OCI-LY3 (cell line): ENCODE results near the gene NDST1.

Experiments used
- H2AFZ ChIP-seq: fragments of 200-600, 300-600 bp; shearing (Covaris generic); 2 replicates; pipeline ENCODE4 v1.6.0; 2014; ENCODE audit warnings: antibody characterized with exemption, low read depth, low read length
- H3K27ac ChIP-seq: fragments of 200-600, 300-600 bp; sonication (generic); 2 replicates; pipeline ENCODE4 v1.5.1; 2014; ENCODE audit warnings: mild to moderate bottlenecking, low read length, moderate library complexity, mixed read lengths
- H3K27me3 ChIP-seq: fragments of 200-600, 300-600 bp; sonication (generic); 2 replicates; pipeline ENCODE4 v1.6.1; 2014; ENCODE audit warnings: low read depth, low read length, mixed read lengths
- H3K36me3 ChIP-seq: fragments of 200-600, 300-600 bp; sonication (generic); replicated peaks from 2 replicates; pipeline ENCODE3; 2014; ENCODE audit warnings: low read depth, low read length, mixed read lengths
- H3K4me1 ChIP-seq: fragments of 300-600, 200-600 bp; sonication (generic); 2 replicates; pipeline ENCODE4 v1.6.1; 2014; ENCODE audit warnings: low read length, mixed read lengths
- H3K4me2 ChIP-seq: fragments of 200-600, 300-600 bp; sonication (generic); 2 replicates; pipeline ENCODE4 v1.6.1; 2014; ENCODE audit warnings: low read length, mixed read lengths
- H3K4me3 ChIP-seq: fragments of 300-600, 200-600 bp; sonication (generic); 2 replicates; pipeline ENCODE4 v1.5.1; 2014; ENCODE audit warnings: antibody characterized with exemption, mild to moderate bottlenecking, low read length, moderate library complexity
- H3K79me2 ChIP-seq: fragments of 300-600, 200-600 bp; shearing (Covaris generic); 2 replicates; pipeline ENCODE4 v1.6.1; 2014; ENCODE audit warnings: mild to moderate bottlenecking, low read length, mixed read lengths
- H3K9ac ChIP-seq: fragments of 300-600, 200-600 bp; shearing (Covaris generic); 2 replicates; pipeline ENCODE4 v1.6.0; 2014; ENCODE audit warnings: mild to moderate bottlenecking, low read length, moderate library complexity
- H3K9me3 ChIP-seq: fragments of 200-600, 300-600 bp; shearing (Covaris generic); 2 replicates; pipeline ENCODE4 v1.6.1; 2014; ENCODE audit warnings: low read length, mixed read lengths; ENCODE audit not compliant: insufficient read depth
- H4K20me1 ChIP-seq: fragments of 200-600, 300-600 bp; sonication (generic); 2 replicates; pipeline ENCODE4 v1.6.1; 2016; ENCODE audit warnings: low read length, mixed read lengths; ENCODE audit not compliant: insufficient read depth
- CTCF ChIP-seq: fragments of 200-600, 300-600 bp; sonication (generic); IDR thresholded peaks from 2 replicates; pipeline ENCODE4 v1.5.1; 2014; ENCODE audit warnings: antibody characterized with exemption, low read length, low read depth
- EZH2phosphoT487 ChIP-seq: fragments of 200-600 bp; shearing (Covaris generic); IDR thresholded peaks from 2 replicates; pipeline ENCODE4 v1.6.1; 2018; ENCODE audit warnings: antibody characterized with exemption, mixed run types, low read depth

Gene NDST1

GRCh38 chr5:150576449-150576949 lies 68.6 kb downstream of the NDST1 start:
- no peak overlapping the region for H3K4me2 ChIP-seq

GRCh38 chr5:150577378-150578139 lies 69.6 kb downstream of the NDST1 start:
- TF ChIP-seq EZH2phosphoT487 = no peak
- TF ChIP-seq CTCF = no peak
- Histone ChIP-seq H3K27ac (no peak overlapping the region), H3K79me2 (no peaks in the 10 kb centered on the region), H3K27me3 (no peaks in the 10 kb centered on the region), H2AFZ (no peak overlapping the region), H3K36me3 (no peaks in the 10 kb centered on the region), H3K4me1 (peaks cover 2% of the 10 kb centered on the region; the same call in 1 of the 2 replicates), H3K9me3 (no peaks in the 10 kb centered on the region), H3K9ac (no peak overlapping the region), H4K20me1 (no peaks in the 10 kb centered on the region), H3K4me2 (no peak overlapping the region), H3K4me3 (no peak overlapping the region)

More at GRCh38 chr5:150576449-150576949, 68.6 kb downstream of the NDST1 start:
- Histone ChIP-seq H3K27ac (no peak overlapping the region), H3K4me3 (no peak overlapping the region), H3K27me3 (no peaks in the 10 kb centered on the region), H2AFZ (no peak overlapping the region), H3K9me3 (no peaks in the 10 kb centered on the region), H4K20me1 (no peaks in the 10 kb centered on the region), H3K36me3 (no peaks in the 10 kb centered on the region), H3K79me2 (no peaks in the 10 kb centered on the region), H3K9ac (no peak overlapping the region), H3K4me1 (no peaks in the 10 kb centered on the region)
- TF ChIP-seq EZH2phosphoT487 (no peak), CTCF (no peak)

- Histone ChIP-seq H3K27ac (no peak overlapping the region), H3K4me2 (no peak overlapping the region), H2AFZ (no peak overlapping the region), H3K27me3 (no peaks in the 10 kb centered on the region), H4K20me1 (no peaks in the 10 kb centered on the region), H3K9me3 (no peaks in the 10 kb centered on the region), H3K79me2 (no peaks in the 10 kb centered on the region), H3K9ac (no peak overlapping the region), H3K4me3 (no peak overlapping the region), H3K4me1 (peaks cover 10% of the 10 kb centered on the region; the same call in 1 of the 2 replicates), H3K36me3 (no peaks in the 10 kb centered on the region)
- TF ChIP-seq CTCF (no peak), EZH2phosphoT487 (no peak)
These were observed 71.0 kb downstream of the NDST1 start for GRCh38 chr5:150578781-150579461.
